Measurements from ENCODE around the gene GOLPH3. TPM values are rescaled to one million over a fixed set of nuclear protein-coding genes. Genes with fewer than 3 reads are reported as not detected.

GOLPH3 gene
- total RNA-seq, 1 experiment from 2014 or later = 98.7 TPM

GRCh38 chr5:32116574-32117313 lies 57.4 kb downstream of the GOLPH3 start:
- H3K4me3 Mint-ChIP-seq = no peak overlapping the region
- no CpG with 5 or more reads among the region's 4 CpGs for WGBS (ENCODE audit: extremely low coverage, insufficient read length, low lambda C conversion rate)
- Histone ChIP-seq H4K20me1 (ENCODE audit: control insufficient read depth, insufficient read depth, insufficient read length) (no peaks in the 10 kb centered on the region), H3K18ac (ENCODE audit: insufficient read length, low read depth, low read length) (no peak overlapping the region), H2AFZ (ENCODE audit: low read length) (no peak overlapping the region), H3K23ac (ENCODE audit: insufficient read length, low read depth, low read length) (no peak overlapping the region), H2BK20ac (ENCODE audit: low read depth, low read length, poor library complexity, severe bottlenecking) (no peak overlapping the region), H3K14ac (ENCODE audit: insufficient read depth, low read length) (no peak overlapping the region), H3K4me2 (ENCODE audit: insufficient read depth, insufficient read length, low read length) (no peak overlapping the region), H3K56ac (ENCODE audit: insufficient read length, low read depth, low read length) (no peak overlapping the region), H3K9me3 (ENCODE audit: control insufficient read depth, low read depth, low read length) (no peaks in the 10 kb centered on the region), H3K79me1 (ENCODE audit: insufficient read depth, low read depth, low read length, poor library complexity, severe bottlenecking) (peaks cover 4% of the 10 kb centered on the region), H3K9ac (ENCODE audit: extremely low read depth, insufficient read length, low read length) (no peak overlapping the region), H3K23me2 (ENCODE audit: insufficient read length, low read depth, low read length, poor library complexity, severe bottlenecking) (no peaks in the 10 kb centered on the region), H2AK5ac (ENCODE audit: insufficient read length, low read length) (no peak overlapping the region), H3K4ac (ENCODE audit: low read depth, low read length) (no peak overlapping the region), H3K4me1 (ENCODE audit: insufficient read depth, low read length) (no peaks in the 10 kb centered on the region), H3K27ac (ENCODE audit: insufficient read length, low read depth, low read length) (no peak overlapping the region), H2BK12ac (ENCODE audit: insufficient read length, low read depth, low read length) (no peak overlapping the region), H2BK15ac (ENCODE audit: low read depth, low read length) (no peak overlapping the region), H3T11ph (ENCODE audit: low read length) (no peak overlapping the region), H4K8ac (replicated peaks; ENCODE audit: insufficient read length, low read depth, low read length) (no peak overlapping the region), H2BK5ac (ENCODE audit: insufficient read length, low read length) (no peak overlapping the region), H2BK120ac (ENCODE audit: low read depth, low read length, poor library complexity, severe bottlenecking) (no peak overlapping the region), H3K27me3 (ENCODE audit: insufficient read depth, low read length) (no peaks in the 10 kb centered on the region), H4K5ac (ENCODE audit: insufficient read length, low read depth, low read length) (no peak overlapping the region), H4K91ac (ENCODE audit: insufficient read length, low read depth, low read length) (no peak overlapping the region), H3K79me2 (ENCODE audit: insufficient read depth, low read length) (no peaks in the 10 kb centered on the region; the same call in 1 of the 2 replicates)
- no peaks in the 10 kb centered on the region for H3K27me3 Mint-ChIP-seq (ENCODE audit: low read depth)
- H3K9me3 Mint-ChIP-seq = no peaks in the 10 kb centered on the region
- H3K36me3 Mint-ChIP-seq (ENCODE audit: insufficient read depth in 1 of 3, low read depth in 3 of 3) = peaks cover 21 to 70% (median 56%) of the 10 kb centered on the region in 3 experiments; a peak in 6 of 7 replicates
- peak overlapping the region in 1 of 3 experiments; percentile 26; a peak in 3 of 7 replicates for H3K27ac Mint-ChIP-seq
- H3K4me1 Mint-ChIP-seq = peaks cover 0 to 5% of the 10 kb centered on the region in 2 experiments; a peak in 1 of 4 replicates
- no peak for DNase-seq
- TF ChIP-seq, protein P1, sequence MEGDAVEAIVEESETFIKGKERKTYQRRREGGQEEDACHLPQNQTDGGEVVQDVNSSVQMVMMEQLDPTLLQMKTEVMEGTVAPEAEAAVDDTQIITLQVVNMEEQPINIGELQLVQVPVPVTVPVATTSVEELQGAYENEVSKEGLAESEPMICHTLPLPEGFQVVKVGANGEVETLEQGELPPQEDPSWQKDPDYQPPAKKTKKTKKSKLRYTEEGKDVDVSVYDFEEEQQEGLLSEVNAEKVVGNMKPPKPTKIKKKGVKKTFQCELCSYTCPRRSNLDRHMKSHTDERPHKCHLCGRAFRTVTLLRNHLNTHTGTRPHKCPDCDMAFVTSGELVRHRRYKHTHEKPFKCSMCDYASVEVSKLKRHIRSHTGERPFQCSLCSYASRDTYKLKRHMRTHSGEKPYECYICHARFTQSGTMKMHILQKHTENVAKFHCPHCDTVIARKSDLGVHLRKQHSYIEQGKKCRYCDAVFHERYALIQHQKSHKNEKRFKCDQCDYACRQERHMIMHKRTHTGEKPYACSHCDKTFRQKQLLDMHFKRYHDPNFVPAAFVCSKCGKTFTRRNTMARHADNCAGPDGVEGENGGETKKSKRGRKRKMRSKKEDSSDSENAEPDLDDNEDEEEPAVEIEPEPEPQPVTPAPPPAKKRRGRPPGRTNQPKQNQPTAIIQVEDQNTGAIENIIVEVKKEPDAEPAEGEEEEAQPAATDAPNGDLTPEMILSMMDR (conservative IDR thresholded peaks at IDR 0.05) = no peak

Measured in H9 (cell line).